Endodermal cell (in vitro differentiated cells): ENCODE data around the gene ARID5B. TPM values are rescaled to one million over a fixed set of nuclear protein-coding genes. Genes with fewer than 3 reads are reported as not detected.

ENCODE experiments used
- DNase-seq: peaks from one replicate; pipeline ENCODE4 v3.0.0-alpha.2; 2017
- H3K27ac ChIP-seq: 2 replicates; pipeline ENCODE4 v1.5.1; 2013; ENCODE audit warnings: mild to moderate bottlenecking, low read depth, low read length, moderate library complexity
- H3K27me3 ChIP-seq: 2 replicates; pipeline ENCODE4 v1.6.1; 2013; ENCODE audit warnings: mild to moderate bottlenecking, low read length, moderate library complexity; ENCODE audit not compliant: insufficient read depth, control insufficient read depth, poor library complexity, severe bottlenecking
- H3K36me3 ChIP-seq: 2 replicates; pipeline ENCODE4 v1.7.0; 2013; ENCODE audit warnings: mild to moderate bottlenecking, low read length, moderate library complexity; ENCODE audit not compliant: control insufficient read depth, insufficient read depth
- H3K4me1 ChIP-seq: one replicate; pipeline ENCODE4 v1.7.0; 2013; ENCODE audit warnings: low read length; ENCODE audit not compliant: control insufficient read depth, insufficient read depth
- H3K4me3 ChIP-seq: 2 replicates; pipeline ENCODE4 v1.5.1; 2013; ENCODE audit warnings: mild to moderate bottlenecking, low read length, moderate library complexity
- H3K9ac ChIP-seq: 2 replicates; pipeline ENCODE4 v1.6.1; 2013; ENCODE audit warnings: mild to moderate bottlenecking, low read length, moderate library complexity; ENCODE audit not compliant: poor library complexity, severe bottlenecking; ENCODE audit errors: extremely low read depth
- H3K9me3 ChIP-seq: 2 replicates; pipeline ENCODE4 v1.6.1; 2013; ENCODE audit warnings: mild to moderate bottlenecking, low read length, moderate library complexity; ENCODE audit not compliant: control insufficient read depth
- H3K27ac Mint-ChIP-seq: 2 replicates; pipeline ENCODE4 v1.8.0; 2020; ENCODE audit warnings: mixed read lengths
- H3K27me3 Mint-ChIP-seq: 2 replicates; pipeline ENCODE4 v1.8.0; 2021; ENCODE audit warnings: mild to moderate bottlenecking, mixed read lengths; ENCODE audit not compliant: insufficient read depth
- H3K36me3 Mint-ChIP-seq: 2 replicates; pipeline ENCODE4 v1.8.0; 2020; ENCODE audit warnings: low read depth, mixed read lengths
- H3K4me1 Mint-ChIP-seq: 2 replicates; pipeline ENCODE4 v1.8.0; 2020; ENCODE audit warnings: mixed read lengths
- H3K4me3 Mint-ChIP-seq: 2 replicates; pipeline ENCODE4 v1.8.0; 2020; ENCODE audit warnings: mild to moderate bottlenecking, moderate library complexity, mixed read lengths
- H3K9me3 Mint-ChIP-seq: 2 replicates; pipeline ENCODE4 v1.8.0; 2020; ENCODE audit warnings: mild to moderate bottlenecking, mixed read lengths
- CTCF ChIP-seq: fragments of 200-600 bp; sonication (generic); conservative IDR thresholded peaks from 2 replicates; pipeline ENCODE4 v1.5.0; 2021; ENCODE audit warnings: antibody characterized with exemption, mild to moderate bottlenecking
- WGBS, 2 experiments: methylation state at CpG; one replicate each; pipeline versions ENCODE4 v1.1.5 to v1.1.7; 2013; ENCODE audit warnings: missing lambda C conversion rate in 2 of 2, mixed read lengths in 1 of 2; ENCODE audit not compliant: insufficient coverage in 1 of 2, insufficient read length in 1 of 2; 5-methylcytosine and 5-hydroxymethylcytosine counted together
- total RNA-seq, 2 donors: library from RNA; stranded (reverse); fragmentation: NEBNext Ultra II Directional in 1 of 2; extraction: Animal tissue kit (Norgen Biotek cat#: 25700) in 1 of 2; gene quantifications; 2 replicates in 1 of 2; 3 replicates in 1 of 2; pipeline ENCODE4 v1.2.1, GENCODE V29; 2021

The ARID5B gene
- total RNA-seq, 2 donors from 2014 or later, result 1.2 to 1.8 TPM

DNA sequence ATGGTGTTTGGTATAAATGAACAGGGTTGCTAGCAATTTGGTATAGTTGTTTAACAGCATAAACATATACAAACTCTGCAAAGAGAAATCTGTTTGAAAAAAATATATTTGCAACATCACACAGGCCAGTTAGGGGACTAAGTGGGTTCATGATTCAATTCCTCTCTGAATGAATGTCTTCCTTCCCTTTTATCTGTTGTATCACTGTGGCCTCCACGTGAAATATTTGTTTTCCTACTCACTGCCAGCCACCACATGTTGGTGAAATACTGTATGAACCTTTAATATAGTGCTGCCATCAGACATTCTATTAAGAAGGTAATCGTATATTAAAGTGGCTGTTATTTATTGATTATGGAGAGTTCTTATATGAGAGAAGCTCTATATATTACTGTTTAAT lies 157.0 kb downstream of the ARID5B start:
- Mint-ChIP-seq H3K4me3 (no peak overlapping the region), H3K27ac (no peak overlapping the region), H3K36me3 (no peaks in the 10 kb centered on the region), H3K4me1 (peaks cover 8% of the 10 kb centered on the region), H3K27me3 (no peaks in the 10 kb centered on the region), H3K9me3 (no peaks in the 10 kb centered on the region)
- Histone ChIP-seq H3K27me3 (no peaks in the 10 kb centered on the region), H3K4me1 (no peaks in the 10 kb centered on the region), H3K9ac (no peak overlapping the region), H3K4me3 (no peak overlapping the region), H3K27ac (no peak overlapping the region), H3K36me3 (no peaks in the 10 kb centered on the region), H3K9me3 (no peaks in the 10 kb centered on the region)
- no peak for DNase-seq
- WGBS, 2 experiments, result 75 to 88% methylated on average over 1 to 2 of the region's 2 CpGs
- TF ChIP-seq CTCF, result no peak

- Histone ChIP-seq H3K27ac (no peak overlapping the region), H3K9ac (no peak overlapping the region), H3K9me3 (no peaks in the 10 kb centered on the region), H3K4me1 (no peaks in the 10 kb centered on the region), H3K27me3 (no peaks in the 10 kb centered on the region), H3K36me3 (no peaks in the 10 kb centered on the region), H3K4me3 (no peak overlapping the region)
- no peak for TF ChIP-seq CTCF
- Mint-ChIP-seq H3K27ac (no peak overlapping the region), H3K4me1 (peaks cover 8% of the 10 kb centered on the region), H3K9me3 (no peaks in the 10 kb centered on the region), H3K4me3 (no peak overlapping the region), H3K36me3 (no peaks in the 10 kb centered on the region), H3K27me3 (no peaks in the 10 kb centered on the region)
- WGBS, 2 experiments, result no CpG with 5 or more reads among the region's 1 CpG
- no peak for DNase-seq
Measured at GRCh38 chr10:62058896-62059216, 157.4 kb downstream of the ARID5B start.

- no peak for DNase-seq
- Histone ChIP-seq H3K4me3 (no peak overlapping the region), H3K27ac (no peak overlapping the region), H3K4me1 (no peaks in the 10 kb centered on the region), H3K9me3 (no peaks in the 10 kb centered on the region), H3K36me3 (no peaks in the 10 kb centered on the region), H3K27me3 (no peaks in the 10 kb centered on the region), H3K9ac (no peak overlapping the region)
- no peak overlapping the region for H3K27ac Mint-ChIP-seq
- no peaks in the 10 kb centered on the region for H3K27me3 Mint-ChIP-seq
- H3K9me3 Mint-ChIP-seq, result no peaks in the 10 kb centered on the region
- H3K4me3 Mint-ChIP-seq, result no peak overlapping the region
- peaks cover 3% of the 10 kb centered on the region for H3K4me1 Mint-ChIP-seq
- no peak for TF ChIP-seq CTCF
- no peaks in the 10 kb centered on the region for H3K36me3 Mint-ChIP-seq
- WGBS, 2 experiments, result 85 to 92% methylated on average over 2 to 4 of the region's 4 CpGs
Measured at GRCh38 chr10:62059217-62059920, 157.9 kb downstream of the ARID5B start.
